ENCODE measurements around the gene FBXO27.
"Not testable (repeated sequence)": the region's sequence is repeated elsewhere in the genome, so short reads cannot be mapped to it uniquely, and the experiment has no call there.

The FBXO27 gene, protein sequence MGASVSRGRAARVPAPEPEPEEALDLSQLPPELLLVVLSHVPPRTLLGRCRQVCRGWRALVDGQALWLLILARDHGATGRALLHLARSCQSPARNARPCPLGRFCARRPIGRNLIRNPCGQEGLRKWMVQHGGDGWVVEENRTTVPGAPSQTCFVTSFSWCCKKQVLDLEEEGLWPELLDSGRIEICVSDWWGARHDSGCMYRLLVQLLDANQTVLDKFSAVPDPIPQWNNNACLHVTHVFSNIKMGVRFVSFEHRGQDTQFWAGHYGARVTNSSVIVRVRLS

DNA sequence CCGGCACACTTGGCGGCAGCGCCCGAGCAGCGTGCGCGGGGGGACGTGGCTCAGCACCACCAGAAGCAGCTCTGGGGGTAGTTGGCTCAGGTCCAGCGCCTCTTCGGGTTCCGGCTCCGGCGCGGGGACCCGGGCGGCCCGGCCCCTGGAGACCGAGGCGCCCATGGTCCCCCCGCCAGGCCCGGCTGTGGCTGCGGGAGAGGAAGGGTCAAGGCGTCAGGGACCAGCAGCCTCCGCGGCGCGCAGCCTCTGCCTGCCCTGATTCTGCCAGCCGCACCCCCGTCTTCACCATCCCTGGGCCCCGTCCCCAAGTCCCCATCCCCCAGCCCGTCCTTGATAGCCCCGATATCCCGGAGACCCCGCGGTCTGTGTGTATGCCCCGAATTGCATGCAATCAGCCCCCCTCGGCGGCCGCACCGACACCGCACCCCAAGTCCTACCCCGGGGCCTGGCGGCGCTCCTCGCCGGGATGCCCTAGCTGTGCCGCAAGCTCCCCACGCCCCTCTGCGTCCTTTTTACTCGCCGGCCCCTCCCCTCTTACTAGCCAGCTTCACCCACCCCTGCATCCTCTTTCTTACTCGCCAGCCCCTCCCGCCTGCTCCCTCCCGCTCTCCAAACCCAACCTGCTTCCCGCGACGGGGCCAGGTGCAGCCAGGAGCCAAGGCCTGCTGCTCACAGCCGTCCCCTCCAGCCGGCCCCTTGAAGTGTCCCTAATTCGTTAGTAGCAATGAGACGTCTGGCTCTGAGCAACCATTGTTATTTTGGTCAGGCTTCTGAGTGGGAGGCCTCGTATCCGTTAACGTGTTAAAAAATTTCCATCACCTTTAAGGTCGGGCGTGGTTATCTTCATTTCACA lies at the start of gene FBXO27:
FBXO27 (minus strand) TSS at position 487 of the 856 bp plus-strand sequence; CDS start at position 165, 322 bp downstream.
- DNase-seq: no peak

DNA sequence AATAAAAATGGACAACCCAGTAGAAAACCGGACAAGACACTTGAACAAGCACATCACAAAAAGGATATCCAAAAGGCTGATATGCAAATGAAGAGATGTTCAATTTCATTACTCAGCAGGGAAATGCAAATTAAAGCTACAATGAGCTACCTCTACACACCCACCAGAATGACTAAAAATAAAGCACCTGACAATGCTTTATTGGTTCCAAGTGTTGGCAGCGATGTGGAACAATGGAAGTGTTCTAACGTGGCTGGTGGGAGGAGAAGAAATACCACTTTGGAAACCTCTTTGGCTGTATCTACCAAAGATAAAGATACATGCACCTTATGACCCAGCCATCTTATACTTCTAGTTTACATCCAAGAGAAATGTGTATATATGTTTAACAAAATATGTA lies 48.1 kb upstream of the FBXO27 start:
- no peak for DNase-seq

DNA sequence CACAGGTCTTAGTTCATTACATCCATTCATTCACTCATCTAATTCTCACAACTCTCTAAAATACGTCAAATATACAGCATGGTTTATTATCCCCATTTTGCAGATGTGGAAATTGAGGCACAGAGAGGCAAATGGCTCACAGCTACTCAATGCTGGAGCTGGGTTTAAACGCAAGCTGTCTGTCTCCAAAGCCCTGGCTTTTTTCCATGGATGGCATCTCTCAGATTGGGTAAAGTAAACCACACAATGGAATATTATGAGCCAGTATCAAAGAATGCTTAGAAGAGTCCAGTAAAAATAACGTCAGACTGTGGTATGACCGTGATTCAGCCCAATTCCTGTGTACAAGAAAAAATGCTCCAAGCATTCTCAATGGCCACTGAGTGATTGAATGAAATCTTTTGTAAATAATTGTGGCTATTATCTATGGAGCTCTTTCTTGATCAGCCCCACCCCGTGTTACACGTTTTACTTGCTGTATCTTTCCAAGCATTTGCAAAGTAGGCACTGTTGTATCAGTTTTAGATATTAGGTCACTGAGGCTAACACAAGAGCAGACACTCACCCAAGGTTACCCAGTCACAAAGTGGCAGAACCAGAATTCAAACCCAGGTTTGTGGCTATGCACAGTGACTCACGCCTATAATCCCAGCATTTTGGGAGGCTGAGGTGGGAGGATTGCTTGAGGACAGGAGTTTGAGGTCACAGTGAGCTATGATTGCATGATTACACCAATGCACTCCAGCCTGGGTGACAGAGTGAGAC lies 46.3 kb upstream of the FBXO27 start:
- DNase-seq: no peak

DNA sequence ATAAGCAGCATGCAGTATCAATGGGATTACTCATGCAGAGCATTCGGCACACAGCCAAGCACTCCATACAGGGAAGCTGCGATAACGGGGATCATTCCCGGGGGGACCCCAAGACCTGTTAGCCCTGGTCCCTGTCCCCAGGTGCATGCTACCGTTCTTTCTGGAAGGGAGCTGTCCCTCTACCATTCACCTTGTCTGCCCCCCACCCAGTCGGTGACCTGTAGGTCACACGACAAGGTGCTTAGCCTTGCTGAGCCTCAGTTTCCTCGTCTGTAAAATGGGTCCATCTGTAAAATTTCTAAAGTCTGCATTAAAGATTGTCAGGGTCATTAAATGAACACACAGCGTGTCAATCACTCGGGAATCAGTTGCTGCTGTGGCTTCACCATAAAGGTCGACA lies 45.0 kb upstream of the FBXO27 start:
- no peak for DNase-seq

DNA sequence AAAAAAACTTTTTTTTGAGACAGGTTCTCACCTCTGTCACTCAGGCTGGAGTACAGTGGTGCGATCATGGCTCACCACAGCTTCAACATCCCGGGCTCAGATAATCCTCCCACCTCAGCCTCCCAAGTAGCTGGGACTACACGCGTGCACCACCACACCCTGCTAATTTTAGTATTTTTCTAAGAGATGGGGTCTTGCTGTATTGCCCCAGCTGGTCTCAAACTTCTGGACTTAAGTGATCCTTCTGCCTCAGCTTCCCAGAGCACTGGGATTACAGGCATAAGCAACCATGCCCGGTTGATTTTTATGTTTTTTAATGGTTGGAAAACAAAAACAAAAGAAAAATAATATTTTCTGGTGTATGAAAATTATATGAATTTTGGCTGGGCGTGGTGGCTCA lies 42.6 kb upstream of the FBXO27 start:
- no peak for DNase-seq

DNA sequence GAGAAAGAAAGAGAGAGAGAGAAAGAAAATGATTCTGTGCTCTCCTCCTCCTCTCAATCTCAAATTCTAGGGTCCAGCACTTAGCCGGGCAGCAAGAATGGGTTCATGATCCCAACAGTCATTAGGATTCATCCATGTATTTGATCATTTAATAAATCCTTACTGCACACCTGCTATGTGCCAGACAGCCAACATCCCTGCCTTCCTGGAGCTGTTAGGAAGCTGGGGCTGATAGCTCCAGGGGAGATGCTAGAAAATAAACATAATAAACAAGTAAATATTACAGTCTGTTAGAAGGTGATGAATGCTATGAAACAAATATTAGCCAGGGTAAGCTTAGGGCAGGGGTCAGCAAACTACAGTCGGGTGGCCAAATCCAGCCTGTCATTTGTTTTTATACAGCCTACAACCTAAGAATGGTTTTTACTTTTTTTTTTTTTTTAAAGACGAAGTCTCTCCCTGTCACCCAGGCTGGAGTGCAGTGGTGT lies 41.9 kb upstream of the FBXO27 start:
- DNase-seq: no peak

DNA sequence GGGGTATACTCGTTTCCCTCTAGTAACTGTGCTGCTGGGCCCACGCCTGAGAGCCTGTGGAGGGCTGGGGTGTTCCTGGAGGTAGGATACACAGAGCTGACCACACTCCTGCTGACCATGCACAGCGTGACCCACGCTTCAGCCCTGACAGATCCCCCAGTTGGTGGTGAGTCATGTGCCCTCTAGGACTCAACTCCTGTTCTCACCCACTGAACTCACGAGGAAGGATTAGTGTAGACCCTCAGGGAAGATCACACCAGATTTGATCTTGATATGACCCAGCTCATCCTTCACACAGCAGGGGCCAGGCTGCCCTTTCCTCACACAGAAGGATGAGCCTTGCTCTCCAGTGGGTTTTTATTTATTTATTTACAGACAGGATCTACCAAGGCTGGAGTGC lies 38.5 kb upstream of the FBXO27 start:
- no peak for DNase-seq

DNA sequence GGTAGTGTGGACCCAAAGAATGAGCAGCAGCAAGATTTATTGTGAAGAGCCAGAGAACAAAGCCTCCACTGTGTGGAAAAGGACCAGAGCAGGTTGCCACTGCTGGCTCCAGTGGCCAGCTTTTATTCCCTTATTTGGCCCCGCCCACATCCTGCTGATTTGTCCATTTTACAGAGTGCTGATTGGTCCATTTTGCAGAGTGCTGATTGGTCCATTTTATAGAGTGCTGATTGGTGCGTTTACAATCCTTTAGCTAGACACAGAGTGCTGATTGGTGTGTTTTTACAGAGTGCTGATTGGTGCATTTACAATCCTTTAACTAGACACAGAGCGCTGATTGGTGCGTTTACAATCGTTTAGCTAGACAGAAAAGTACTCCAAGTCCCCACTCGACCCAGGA lies 35.9 kb upstream of the FBXO27 start:
- not testable (repeated sequence) for DNase-seq

DNA sequence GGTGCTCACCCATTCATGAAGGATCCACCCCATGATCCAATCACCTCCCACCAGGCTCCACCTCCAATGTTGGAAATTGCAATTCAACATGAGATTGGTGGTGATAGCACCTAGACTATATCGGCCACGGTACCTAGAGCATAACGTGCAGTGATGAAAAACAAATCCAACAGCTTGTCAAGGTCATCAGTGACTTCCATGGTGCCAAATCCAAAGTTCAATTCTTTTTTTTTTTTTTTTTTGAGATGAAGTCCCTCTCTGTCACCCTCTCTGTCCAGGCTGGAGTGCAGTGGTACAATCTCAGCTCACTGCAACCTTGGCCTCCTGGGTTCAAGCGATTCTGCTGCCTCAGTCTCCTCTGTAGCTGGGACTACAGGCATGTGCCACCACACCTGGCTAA lies 34.8 kb upstream of the FBXO27 start:
- DNase-seq: no peak

DNA sequence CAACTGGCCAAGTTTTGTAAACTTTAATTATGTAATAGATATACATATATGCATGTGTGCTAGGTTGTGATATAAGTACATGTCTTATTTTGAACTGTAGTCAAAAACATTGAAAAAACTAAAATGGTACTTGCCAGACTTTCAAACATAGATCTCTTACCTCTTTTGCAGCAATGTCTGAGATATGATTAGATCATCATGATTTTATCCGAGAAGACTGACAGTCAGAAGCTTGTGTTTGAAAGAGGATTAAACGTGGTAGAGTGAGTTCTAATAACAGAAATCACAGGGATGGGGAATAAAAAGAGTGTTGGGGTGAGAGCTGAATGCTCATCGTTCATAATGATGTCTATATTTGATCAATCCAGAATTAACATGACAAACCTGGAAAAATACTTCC lies 33.6 kb upstream of the FBXO27 start:
- DNase-seq: no peak

DNA sequence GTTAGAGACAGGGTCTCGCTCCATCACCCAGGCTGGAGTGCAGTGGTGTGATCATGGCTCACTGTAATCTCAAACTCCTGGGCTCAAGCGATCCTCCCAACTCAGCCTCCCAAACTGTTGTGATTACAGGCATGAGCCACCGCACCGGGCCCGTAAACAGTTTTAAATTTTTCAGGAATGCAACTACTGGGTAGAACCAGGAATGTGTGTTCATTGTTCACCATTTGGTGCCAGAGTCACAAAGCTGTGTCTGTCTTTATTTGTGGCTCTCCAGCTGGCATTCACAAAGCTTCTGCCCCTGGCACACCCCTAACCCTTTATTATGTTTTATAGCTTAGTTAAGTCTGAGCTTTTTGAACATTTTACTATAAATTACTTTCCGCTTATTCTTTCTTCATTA lies 32.1 kb upstream of the FBXO27 start:
- DNase-seq: no peak

DNA sequence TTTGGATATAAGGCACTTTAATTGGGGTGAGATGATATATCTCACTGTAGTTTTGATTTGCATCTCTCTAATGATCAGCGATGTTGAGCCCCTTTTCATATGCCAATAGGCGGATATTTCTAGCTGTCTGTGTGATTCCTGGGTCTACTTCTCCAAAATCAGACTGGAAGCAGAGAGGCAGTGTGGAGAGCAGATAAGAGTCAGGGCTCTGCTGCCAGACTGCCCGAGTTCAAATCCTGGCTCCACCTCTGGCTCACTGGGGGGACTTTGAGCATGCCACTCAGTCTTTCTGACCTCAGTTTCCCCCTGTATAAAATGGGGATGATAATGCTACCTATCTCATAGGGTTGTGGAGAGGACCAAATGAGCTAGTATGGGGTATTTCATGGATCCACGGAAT lies 27.8 kb upstream of the FBXO27 start:
- DNase-seq: no peak

DNA sequence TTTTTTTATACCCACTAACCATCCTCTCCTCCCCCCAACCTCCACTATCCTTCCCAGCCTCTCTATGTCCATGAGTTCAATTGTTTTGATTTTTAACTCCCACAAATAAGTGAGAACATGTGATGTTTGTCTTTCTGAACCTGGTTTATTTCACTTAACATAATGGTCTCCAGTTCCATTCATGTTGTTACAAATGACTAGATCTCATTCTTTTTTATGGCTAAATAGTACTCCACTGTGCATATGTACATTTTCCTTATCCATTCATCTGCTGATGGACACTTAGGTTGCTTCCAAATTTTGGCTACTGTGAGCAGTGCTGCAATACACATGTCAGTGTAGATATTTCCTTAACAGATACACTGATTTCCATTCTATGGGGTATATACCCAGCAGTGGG lies 27.0 kb upstream of the FBXO27 start:
- DNase-seq: no peak

DNA sequence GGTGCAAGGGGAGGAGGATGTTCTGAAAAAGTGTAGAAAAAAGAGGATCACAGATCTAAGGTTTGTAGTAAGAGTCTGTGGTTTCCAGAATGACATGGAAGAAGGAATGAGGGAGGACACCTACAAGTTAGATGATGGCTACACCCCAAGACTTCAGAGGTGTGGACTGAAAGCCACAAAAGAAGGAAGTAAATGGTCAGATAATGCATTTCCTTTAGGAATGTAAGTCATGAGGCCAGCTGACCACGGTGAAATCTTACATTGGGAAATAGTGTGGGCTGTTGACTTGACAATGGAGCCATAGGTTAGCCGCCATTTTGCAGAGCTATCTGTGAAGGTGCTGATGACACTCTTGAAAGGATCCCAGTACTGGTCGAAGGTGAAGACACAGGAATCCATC lies 25.3 kb upstream of the FBXO27 start:
- DNase-seq: no peak

DNA sequence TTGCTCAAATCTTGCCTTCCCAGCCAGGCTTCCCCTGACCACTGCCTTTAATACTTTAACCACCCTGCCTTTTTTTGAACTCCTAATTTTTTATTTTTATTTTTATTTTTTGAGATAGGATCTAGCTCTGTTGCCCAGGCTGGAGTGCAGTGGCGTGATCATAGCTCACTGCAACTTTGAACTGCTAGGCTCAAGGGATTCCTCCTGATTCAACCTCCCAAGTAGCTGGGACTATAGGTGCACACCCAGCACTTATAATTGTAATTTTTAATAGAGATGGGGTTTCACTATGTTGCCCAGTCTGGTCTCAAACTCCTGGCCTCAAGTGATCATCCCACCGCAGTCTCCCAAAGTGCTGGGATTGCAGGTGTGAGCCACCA lies 21.7 kb upstream of the FBXO27 start:
- DNase-seq: no peak

DNA sequence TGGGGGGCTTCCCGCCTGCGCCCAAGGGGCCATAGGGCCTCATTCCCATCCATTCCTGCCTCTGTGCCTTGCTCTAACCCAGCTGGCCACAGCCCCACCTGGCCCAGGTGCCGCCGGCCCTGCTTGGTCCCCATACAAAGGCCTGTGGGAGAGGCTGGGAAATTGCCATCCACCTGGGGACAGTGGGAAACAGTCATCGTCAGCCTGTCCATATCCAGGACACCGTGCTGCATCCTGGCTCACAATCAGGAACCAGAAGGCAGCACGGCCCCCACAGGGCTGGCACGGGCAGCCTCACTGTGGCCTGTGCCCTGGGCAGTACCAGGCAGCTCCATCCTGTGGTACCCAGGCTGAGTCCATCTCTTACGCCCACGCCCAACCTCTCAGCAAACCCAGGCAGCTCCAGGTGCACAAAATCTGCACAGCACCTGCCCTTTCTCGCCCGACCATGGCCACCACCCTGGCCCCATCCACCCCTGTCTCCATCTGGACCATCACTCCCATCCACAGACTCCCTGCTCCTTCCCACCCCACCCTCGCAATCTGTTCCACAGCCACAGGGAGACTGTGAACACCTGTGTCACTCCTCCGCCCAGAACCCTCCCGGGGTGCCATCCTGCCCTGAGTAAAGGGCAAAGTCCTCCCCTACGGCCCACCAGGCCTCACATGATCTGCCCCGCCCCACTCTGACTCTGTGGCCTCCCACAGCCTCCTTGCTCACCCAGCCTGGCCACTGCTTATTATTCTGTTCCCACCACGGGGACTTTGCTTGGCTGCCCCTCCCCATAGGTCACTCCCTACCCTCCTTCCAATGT lies 21.1 kb upstream of the FBXO27 start:
- no peak for DNase-seq

DNA sequence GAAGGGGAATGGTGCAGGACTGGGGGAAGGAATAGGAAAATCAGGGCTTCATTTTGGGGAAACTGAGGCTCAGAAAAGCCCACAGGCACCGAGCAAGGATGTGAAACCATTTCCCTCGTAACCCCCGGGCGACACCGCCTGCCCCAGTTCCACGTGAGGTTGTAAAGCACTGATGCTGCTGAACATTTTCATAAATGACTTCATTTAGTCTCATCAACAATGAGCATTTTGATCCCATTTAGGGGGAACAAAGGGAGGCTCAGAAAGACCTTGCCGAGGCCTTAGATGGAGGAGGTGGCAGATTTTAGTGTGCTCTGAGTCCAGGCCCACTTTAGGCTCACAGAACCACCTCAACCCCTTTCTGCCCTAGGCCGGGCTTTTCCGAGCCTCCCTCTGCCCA lies 20.5 kb upstream of the FBXO27 start:
- DNase-seq: no peak

DNA sequence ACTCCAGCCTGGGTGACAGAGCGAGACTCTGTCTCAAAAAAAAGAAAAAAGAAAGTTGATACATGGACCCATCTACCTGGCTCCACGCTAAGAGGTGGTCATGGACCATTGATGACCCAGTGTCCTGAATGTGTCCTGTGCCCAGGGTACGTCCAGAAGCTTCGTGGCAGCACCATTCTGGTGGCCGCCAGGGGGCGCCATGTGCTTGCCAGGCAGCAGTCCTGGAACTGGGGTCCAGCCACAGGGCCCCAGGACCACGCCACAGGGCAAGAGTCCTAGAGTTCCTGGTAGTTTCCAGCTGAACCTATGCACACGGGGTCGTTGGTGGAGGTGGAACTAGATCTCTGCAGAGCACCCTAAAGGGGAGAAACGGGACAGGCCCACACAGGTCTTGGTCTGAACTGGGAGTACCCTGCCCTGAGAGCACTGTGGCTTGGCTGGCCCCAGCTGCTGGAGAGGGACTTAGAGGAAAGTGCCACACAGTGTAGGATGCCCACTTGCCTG lies 19.9 kb upstream of the FBXO27 start:
- peak; percentile 11 to 20 for DNase-seq

DNA sequence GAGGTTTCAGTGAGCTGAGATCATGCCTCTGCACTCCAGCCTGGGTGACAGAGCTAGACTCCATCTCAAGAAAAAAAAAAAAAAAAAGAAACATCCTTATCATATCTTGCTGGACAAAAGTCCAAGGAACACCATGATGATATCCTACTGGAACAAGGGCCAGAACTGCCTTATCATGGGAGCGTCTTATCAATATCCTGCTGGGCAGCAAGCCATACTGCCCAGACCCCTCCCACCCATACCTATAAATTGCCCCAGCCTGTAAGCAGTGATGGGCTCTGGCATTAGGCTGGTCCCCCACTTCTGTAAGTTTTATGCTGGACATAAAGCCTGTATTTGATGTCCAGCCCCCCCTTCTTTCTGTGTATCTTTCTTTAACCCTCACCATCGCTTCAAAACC lies 14.7 kb upstream of the FBXO27 start:
- no peak for DNase-seq

DNA sequence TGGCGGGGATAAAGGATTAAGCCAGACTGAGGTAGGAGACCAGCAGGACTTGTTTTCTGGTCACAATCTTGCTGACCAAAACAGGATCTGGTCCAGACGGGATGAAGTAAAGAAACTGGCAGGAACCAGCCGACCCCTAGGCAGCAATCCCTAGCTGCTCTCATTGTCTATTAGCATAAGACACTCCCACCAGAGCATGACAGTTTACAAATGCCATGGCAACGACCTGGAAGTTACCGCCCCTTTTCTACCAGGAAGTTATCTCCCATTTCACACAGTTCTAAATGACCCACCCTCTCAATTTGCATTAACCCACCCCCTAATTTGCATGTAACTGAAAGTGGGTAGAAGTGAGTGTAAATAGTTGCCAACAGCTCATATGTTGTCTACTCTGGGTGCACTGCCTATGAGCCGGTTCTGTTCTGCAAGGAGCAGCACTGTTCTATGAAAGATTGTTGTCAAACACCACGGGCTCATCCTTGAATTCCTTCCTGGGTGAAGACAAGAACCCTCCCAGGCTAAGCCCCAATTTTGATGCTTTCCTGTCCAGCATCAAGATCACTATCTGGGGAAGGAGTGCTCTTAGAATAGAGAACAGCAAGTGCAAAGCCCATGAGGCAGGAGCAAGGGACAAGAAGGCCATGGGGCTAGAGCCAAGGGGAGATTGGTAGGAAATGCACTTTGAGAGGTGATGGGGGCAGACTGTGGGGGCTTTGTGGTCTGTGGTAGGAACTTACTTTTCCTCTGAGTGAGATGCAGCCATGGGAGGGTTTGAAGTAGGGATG lies 13.9 kb upstream of the FBXO27 start:
- DNase-seq: no peak

DNA sequence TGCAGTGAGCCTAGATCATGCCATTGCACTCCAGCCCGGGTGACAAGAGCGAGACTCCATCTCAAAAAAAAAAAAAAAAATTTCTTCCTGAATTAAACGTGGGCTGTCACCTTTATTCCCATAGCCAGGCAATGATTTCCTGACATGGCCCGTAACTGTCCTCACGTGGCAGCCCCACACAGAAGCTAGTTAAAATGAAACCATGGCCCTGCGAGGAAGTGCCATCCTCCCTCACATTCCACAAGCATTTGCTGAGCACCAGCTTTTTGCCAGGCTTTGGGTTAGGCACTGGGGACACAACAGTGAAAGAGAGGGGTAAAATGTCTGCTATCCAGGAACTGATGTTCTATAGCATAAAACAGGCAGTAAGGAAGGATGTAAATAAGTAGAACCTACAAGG lies 13.2 kb upstream of the FBXO27 start:
- no peak for DNase-seq

DNA sequence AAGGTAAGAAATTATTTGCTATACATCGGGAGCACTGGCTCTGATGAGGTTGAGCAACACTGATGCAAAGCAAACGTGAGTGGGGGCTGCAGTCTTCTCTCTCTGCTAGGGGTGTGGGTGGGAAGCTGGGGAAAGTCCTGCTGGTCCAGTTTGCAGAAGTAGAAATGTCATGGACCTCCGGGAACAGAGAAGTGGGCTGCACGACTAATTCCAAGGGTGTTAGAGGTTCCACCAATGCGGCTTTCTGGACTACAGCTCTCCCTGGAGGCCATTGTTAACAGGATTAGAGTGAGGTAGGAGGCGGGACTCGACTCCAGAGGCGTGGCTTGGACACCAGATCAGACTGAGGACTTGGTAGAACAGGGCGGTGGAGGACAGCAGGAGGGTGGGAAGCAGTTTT lies 5.7 kb upstream of the FBXO27 start:
- DNase-seq: no peak
